Epidermal melanocyte (primary cell): ENCODE data around the gene NECTIN4.
A peak's percentile ranks its signal among the peaks of the same experiment; 100 is the strongest.
"Not testable (repeated sequence)": the region's sequence is repeated elsewhere in the genome, so short reads cannot be mapped to it uniquely, and the experiment has no call there.

ENCODE experiments used
- DNase-seq: peaks from one replicate; pipeline ENCODE4 v3.0.0; 2011; ENCODE audit warnings: low spot score; ENCODE audit not compliant: insufficient read length

The NECTIN4 gene

DNA sequence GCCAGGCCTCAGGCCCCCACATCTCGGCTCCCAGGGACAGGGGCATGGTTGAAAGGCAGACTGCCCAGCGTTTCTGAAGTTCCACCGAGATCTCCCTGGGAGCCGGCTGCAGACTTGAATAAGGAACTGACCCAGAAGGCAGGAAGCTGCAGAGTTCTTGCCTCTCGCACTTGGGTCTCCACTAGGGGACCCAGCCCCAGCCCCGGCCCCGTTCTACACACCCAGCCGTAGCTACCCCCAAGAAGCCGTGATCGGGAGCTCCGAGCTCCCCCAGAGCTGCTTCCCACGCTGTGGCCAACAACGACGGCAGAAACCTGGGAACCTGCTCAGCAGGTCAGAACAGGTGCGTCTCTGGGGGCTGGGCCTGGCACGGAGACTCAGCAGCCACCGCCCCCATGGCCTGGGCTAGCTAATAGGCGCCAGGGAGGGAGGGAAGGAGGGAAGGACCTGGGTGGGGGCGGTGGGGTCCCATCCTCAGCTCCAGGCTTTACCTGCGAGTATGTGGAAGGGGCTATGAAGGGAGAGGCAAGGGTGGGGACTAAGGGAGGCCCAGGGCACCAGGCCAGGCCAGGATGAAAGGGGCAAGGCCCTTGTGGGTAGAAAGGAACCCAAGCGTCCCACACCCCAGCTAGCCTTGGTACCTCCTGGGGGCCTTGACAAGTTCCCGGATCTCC is at the start of gene NECTIN4:
NECTIN4 (minus strand) TSS at position 308 of the 674 bp plus-strand sequence; CDS start at position 46, 262 bp downstream.
- DNase-seq = no peak

DNA sequence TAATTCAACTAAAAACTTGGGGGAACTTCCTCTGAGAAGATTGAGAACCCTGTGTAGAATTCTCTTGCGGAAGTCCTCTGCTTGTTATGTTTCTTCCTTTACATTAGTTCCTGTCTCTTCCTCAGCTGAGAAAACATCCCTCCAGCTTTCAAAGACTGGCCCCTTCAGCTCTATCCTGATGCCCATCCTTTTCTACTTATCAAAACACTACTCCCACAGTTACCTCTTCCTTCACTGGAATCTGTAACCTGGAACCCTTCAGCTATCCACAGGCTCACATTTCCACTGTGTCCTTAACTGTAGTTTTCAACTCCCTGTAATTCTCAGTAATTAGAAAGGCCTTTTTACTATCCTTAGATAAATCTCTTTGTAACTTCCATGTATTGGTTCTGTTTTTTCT is 49.1 kb upstream of the NECTIN4 start:
- DNase-seq = no peak

DNA sequence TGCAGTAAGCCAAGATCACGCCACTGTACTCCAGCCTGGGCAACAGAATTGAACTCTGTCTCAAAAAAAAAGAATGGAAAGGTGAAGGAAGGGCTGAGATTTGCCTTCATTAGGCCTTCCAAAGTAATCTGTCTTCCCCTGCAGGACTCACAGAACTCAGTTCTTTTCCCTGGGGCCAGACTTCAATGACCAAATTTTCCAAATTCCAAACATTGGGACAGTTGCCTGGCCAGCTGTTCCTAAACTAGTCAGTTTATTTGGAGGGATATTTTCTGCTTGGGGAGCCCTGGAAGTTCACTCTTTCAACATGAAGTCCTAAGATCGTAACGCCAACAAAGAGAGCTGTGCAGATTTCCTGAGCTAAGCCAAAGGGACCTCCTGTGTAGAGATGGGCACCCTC is 48.5 kb upstream of the NECTIN4 start:
- no peak for DNase-seq

DNA sequence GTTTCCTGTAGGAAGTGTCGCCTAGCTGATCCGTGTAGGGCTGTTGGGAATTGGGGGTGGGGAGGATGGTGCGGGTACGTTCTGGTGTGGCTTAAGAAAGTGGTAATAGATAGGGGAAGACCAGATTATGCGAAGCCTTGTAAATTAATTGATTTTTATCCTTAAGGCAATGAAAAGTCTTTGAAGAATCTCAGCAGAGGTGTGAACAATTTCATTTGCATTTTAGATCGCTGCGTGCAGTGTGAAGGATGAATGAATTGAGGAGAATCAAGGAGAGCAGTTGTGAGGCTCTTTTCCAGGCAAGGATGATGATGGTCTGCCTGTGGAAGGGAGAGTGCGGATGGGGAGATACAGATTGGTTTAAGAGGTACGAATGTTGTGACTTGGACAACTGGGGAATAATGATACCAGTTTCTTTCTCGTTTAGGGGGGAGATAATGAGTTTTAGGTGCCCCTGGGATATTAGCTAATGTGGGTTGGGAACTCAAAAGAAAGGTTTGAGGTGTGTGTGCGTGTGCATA is 43.9 kb upstream of the NECTIN4 start:
- DNase-seq = no peak

DNA sequence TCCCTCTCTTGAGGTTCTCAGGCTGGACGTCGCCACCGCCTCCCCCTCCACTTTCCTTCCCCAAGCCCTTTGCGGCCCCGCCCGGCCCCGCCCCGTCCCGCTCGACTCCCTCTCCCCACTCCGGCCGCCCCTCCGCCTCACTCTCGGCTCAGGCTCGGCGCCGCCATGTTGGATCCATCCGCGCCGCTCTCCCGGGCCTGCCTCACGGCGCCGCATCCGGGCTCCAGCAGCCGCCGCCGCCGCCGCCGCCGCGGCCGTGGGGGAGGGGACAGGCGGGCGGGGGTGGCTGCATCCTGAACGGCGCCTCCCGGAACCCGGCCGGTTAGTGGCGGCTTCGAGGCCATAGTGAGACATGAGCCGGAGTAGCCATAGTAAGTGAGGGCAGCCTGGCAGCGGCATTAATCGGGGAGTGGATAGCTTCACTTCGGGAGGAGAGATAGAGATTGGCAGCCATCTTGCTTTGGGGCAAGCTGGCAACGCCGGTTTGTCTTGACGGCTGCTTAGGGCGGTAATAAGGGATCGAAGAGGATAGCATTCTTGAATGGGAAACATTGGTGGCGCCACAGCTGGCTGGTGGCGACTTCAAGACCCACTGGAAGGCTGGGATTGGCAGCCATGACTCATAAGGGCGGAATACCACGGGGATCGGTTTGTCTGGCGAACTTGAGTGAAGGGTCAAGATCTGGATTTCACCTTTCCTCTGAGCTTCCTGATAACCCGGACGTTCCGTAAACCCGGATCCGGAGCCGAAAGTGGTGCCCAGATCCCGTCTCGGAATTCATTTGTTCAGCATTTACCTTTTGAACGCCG is 43.3 kb upstream of the NECTIN4 start, which contains the start of gene DEDD:
DEDD (minus strand) TSS at position 258 of the 810 bp plus-strand sequence. CDS start 8,205 bp downstream, outside the sequence.
- peak; percentile 95 for DNase-seq

DNA sequence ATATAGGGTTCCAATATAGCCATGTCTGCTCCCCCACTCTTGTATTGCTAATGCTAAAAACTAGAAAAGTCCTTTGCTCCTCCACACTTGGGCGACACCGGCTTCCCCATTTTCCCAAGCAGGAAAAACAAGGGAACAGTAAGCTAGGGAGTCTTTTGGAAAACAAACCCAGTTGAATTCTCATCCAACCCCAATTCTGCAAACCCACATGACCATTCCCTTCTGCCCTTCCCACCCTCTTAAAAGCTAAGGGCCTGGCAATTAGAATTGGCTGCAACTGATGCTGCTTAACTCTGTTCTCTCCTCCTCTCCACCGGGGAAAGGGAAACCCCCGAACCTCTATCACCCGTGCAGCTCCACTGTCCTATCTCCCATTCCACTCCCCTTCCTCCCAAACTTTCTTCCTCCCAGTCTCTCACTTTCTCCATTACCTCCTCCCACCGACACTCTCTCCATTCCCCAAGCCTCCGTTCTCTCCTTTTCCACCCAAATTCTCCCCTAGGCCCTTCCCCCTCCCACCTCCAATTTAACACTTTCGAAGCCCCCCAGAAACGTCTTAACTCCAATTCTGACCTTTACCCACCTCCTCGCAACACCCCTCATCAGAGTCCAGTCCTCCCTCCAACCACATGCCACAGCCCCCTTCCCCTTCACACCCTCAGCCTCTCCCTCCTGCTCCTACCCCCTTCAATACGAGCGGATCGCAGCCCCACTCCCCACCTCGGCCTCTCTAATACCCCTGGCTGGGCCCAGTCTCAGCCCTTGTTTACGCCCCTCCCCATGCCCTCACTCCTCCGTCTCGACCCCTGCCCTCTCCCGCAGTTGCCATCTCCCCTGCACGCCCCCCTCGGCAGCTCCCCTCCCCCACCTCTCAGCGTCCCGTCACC is 42.4 kb upstream of the NECTIN4 start:
- DNase-seq = no peak

DNA sequence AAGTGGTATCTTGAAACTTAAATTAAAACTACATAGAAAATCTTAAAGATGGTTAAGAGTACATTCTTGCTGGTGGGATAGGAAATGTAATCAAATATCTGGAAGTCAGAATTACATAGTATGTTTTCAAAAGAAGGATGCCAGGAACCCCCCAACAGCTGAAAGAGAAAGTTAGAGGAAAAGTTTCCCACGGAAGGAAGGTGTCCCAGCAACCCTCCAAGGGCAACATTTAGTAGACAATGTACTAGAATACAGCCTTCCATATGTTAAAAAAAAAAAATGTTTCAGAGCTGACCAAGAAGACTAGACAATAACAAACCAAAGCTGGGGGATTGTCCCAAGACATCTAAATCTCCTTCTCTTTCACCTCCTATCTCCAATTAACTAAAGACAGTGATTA is 40.9 kb upstream of the NECTIN4 start:
- DNase-seq = no peak

DNA sequence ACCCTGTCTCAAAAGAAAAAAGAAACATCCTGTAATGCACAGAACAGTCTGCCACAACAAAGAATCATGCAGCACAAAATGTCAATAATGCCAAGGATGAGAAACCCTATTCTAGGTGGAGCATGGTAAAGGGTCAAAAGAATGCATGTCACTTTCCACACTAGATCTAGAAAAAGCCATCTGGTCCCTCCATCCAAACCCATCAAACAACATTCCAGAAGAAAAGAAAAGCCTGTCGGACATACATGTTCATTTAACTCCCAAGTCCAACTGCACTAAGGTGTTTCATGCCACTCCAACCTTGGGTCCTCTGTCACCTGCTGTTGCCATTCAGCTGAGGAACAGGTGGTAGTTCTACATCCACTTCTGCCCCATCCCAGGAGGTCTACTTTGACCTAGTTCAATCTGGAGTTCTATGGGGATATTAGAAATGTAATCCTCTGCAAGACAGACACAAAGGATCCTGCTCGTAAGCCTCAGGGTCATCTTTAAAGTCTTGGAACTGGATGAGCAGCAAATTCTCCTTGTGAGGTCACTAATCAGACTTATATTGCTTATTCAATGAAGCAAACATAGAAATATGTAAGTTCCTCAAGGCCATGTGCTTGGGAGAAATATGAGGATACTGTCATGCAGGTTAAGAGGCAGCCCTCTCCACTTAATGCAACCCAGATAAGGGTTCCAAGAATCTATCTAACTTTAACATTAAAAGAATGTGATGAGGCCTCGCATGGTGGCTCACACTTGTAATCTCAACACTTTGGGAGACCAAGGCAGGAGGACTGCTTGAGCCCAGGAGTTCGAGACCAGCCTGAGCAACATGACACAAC is 39.4 kb upstream of the NECTIN4 start:
- no peak for DNase-seq

DNA sequence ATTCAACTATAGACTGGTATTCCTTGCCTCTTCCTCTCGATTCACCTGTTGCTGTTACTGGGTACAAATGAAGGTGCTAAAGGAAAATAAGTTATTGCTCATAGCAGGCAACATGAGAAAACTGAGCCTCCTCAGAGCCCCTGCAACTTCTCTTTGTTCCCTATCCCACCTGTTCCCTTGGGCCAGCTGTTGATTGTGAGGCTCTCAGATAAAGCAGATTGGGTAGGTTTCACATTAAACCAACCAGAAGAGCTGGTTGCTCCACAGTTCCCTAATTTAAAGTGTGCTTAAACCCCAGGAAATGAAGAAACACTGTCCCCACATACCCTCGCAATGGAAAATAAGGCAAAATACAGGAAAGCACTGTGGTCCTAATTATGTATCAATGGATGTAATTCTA is 38.3 kb upstream of the NECTIN4 start:
- no peak for DNase-seq

DNA sequence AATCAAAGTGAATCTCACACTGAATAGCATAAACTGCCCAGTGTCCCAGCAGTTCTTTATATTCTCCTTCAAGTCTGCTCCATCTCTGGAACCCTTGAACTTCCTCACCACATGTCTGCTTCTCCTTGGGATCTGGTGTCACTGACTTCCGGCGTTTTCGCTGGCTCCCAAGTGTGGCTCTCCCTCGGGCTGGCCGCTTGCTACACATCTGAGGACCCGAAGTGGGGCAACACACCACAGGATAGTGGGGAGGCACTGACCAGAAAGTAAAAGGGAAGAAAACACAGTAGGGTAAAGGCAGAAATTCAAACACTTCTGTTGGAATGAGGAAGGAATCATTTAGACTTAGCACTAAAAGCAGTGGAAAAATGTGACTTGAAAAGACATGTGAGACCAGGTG is 33.6 kb upstream of the NECTIN4 start:
- no peak for DNase-seq

DNA sequence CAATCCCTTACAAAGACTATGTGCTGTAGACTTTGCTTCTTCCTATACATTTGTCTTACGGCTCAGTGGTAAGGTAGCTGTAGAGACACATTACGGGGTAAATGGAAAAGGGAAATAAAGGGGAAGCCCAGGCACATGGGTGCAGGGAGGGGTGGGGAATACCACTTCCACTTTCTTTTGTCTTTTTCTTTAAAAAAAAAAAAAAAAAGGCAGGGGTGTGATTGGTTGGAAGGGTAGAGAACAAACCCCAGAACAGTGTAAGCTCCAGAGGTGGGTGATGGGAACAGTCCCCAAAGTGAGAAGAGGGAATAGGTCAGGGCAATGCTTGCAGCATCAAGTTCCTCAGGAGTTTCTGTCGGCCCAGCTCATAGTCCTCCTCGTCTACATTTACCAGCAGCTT is 32.5 kb upstream of the NECTIN4 start:
- DNase-seq = no peak

DNA sequence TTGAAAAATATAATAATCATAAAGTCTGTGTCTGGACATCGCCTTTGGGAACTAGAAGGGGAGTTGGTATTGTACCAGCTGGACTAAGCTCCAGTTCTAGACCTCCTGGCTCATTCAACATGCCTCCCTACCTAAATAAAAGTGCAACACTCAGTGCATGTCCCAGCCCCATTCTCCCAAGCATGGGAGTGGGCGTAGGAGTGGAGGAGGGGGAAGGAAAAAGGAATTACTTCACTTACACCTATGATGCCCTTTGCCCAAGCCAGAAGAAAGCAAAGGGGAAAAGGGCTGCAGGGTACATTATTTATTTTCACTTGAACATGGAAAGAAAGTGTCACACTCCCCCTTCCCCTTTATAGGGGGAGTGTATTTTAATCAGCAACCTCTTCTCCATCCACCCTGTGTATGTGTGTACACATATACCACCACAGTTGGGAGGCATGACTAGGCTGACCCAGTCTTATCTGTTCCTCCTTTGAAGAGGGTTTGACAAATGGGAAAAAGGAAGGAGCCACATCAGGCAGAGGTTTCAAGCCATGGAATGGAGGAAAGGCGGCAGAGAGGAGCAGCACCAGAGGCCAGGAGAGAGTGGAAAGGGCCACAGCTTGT is 31.8 kb upstream of the NECTIN4 start:
- no peak for DNase-seq

DNA sequence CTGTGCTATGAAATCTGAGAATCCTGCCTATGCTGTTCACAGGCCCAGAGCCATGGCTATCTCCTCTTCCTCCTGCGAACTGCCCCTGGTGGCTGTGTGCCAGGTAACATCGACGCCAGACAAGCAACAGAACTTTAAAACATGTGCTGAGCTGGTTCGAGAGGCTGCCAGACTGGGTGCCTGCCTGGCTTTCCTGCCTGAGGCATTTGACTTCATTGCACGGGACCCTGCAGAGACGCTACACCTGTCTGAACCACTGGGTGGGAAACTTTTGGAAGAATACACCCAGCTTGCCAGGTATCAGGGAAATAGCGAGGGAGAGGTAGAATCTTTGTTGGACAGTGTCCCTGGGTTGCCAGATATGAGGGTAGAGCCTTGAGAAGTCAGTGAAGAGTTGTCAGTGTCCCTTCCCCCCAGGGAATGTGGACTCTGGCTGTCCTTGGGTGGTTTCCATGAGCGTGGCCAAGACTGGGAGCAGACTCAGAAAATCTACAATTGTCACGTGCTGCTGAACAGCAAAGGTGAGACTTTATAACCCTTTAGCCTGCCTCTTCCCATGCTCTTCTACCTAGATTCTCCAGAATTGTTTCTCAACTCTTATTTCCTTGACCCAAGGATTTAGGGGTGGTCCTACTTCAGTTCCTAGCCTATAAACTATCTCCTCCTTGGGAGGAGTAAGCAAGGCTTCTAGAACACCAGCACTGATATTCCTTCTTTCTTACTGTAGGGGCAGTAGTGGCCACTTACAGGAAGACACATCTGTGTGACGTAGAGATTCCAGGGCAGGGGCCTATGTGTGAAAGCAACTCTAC is 29.9 kb upstream of the NECTIN4 start:
- DNase-seq = peak; percentile 56

DNA sequence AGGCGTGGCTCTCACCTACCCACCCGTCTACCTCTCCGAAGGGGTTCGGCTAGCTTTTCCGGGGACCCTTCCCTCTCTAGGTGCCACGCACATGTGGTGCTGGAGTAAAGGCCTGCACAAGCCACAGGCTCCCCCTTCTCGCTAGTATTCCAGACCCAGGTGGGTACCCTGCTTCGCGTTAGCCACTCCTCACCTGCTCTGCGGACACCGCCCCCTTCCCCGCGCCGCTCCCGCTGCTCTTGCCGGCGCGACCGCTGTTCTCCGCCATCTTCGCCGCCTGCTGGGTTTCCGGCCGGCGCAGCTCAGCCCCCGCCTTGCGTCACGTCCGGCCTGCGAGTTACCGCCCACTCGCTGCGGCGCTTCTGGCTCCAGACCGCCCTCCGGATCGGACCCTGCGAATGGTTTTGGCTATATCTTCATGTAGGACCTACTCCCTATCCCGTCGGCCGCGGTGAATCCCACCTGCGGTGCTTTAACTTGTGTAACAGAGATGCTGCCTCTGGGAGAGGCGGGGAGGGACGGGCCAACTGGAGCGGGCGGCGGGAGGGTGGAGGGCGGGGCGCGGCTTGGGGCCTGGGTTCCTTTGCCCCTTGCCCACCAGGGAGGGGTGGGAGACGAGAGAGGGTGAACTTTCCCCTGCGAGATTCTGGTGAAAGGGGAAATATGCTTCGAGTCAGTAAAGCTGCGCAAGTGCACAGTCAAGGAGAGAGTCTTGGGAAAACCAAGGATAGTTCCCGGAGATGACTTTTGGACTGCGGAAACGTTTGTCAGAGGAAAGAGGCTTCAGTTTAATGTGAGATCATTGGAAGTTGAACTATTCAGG is 28.6 kb upstream of the NECTIN4 start, which contains the start of the genes NIT1 and PFDN2:
NIT1 (plus strand) TSS at position 347 of the 823 bp plus-strand sequence; CDS start at position 419, 72 bp downstream.
PFDN2 (minus strand) TSS at position 279 of the 823 bp plus-strand sequence; CDS start at position 268, 11 bp downstream.
- DNase-seq = peak; percentile 84

DNA sequence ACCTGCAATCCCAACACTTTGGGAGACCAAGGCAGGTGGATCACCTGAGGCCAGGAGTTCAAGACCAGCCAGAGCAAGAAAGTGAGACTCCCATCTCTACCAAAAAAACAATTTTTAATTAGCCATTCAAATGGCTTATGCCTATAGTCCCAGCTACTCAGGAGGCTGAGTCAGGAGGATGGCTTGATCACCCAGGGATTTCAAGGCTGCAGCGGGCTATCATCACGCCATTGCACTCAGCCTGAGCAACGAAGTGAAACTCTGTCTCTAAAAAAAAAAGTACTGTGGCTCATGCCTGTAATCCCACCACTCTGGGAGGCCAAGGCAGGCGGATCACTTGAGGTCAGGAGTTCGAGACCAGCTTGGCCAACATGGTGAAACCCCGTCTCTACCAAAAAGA is 26.6 kb upstream of the NECTIN4 start:
- DNase-seq = not testable (repeated sequence)

DNA sequence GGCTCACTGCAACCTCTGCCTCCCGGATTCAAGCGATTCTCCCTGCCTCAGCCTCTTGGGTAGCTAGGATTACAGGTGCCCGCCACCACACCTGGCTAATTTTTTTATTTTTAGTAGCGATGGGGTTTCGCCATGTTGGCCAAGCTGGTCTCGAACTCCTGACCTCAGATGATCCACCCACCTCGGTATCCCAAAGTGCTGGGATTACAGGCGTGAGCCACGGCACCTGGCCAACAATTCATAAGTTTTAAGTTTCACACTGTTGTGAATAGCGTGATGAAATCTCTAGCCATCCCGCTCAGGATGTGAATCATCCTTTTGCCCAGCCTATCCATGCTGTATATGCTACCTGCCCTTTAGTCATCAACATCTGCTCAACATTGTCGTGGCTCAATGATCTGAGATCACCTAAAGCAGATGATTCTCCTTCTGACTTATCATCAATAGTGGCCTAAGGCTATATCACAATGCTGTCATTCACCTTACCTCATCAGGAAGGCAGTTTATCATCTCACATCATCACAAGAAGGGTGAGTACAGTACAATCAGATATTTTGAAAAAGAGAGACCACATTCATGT is 25.9 kb upstream of the NECTIN4 start:
- no peak for DNase-seq

DNA sequence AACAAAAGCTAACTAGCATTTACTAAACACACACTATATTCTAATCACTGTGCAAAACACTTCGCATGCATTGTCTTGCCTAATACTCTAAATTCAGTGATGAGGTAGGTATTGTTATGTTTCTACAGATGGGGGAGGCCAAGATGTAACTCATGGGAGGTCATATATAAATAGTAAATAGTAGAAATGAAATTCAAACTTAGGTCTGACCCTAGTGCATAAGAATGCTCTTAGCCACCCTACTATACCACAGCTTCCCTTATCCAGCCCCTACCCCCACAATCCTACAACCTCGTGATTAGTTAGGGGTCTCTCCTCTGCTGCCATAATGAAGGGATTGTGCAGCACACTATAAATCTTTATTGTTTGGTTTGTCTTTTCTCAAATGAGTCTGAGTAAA is 25.2 kb upstream of the NECTIN4 start:
- DNase-seq = no peak

DNA sequence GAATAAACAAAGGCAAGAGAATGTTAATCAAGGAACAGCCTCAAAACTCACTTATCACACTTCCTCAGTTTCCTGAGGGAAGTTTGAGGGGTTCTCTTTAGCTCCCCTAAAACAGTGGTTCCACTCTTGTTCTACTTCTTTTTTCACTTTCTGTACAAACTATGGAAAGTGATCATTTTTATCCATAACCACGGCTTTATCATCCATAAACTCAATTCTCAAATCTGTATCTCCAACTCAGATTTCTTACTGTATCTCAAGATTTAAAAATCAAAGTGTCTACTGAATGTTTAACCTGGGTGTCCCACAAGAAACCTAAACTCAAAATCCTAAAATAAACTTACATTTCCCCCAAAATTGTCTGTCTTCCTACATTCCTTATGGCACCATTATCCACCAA is 24.6 kb upstream of the NECTIN4 start:
- no peak for DNase-seq
